ENCODE data around the gene B4GALT3. TPM values are rescaled to one million over a fixed set of nuclear protein-coding genes. Genes with fewer than 3 reads are reported as not detected.

The B4GALT3 gene
- total and polyA plus RNA-seq, 9 of the 15 experiments (the other 6 are each of a cell fraction or from before 2014, with no cell fraction given) = 31.2 to 103 (median 46.1) TPM

DNA sequence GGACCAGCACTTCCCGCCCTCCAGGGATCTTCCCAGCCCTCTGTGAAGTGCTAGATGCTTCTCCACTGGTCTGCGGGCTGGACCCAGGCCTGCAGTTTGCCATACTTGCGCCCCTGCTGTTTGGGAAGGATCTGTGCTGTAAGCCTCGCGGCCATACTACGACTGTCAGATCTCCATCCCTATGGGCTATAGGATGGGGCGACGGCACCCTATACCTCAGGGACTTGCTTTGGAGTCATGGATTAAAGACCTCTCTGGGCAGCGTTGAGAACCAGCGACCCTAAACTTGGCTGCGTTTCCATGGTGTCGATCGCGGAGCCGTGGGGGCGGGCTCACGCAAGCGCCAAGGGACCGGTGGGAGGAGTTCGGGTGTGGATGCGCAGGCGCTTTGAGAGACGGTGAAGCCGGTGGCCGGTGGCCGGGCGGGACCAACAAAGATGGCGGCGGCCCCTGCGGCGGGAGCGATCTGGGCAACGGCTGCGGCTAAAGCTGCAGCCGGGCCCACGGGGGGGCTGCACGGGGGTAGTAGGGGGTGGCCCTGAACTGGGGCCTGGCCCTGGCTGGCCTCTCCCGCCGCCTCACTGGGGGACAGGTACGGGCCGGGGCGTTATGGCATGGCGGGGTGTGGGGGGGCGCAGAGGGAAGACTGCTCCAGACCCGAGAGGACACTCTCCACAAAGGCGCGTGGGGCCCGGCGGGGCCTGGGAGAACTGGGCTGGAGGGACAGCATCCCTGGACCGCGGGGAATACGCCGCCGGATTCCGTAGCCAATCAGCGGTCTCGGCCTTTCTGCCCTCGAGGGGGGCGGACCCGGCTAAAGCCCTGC is 18.0 kb downstream of the B4GALT3 start, which contains the start of gene USP21 (continued):
- TF ChIP-seq HLTF (IDR thresholded peaks at IDR 0.05) (0 out of 2 replicates have a peak, but pooled peaks have one; percentile 15), EGR1 (conservative IDR thresholded peaks at IDR 0.05) (peak; percentile 76), POU5F1 (IDR thresholded peaks at IDR 0.05; ENCODE audit: borderline replicate concordance, low read depth, low read length, partially characterized antibody) (peak; percentile 77), NKRF (IDR thresholded peaks at IDR 0.05; ENCODE audit: borderline replicate concordance) (0 out of 2 replicates have a peak, but pooled peaks have one; percentile 44), E2F6 (IDR thresholded peaks at IDR 0.05; ENCODE audit: borderline replicate concordance in 1 of 2, extremely low read depth in 1 of 2, insufficient read depth in 1 of 2, insufficient read length in 1 of 2, low read depth in 1 of 2, low read length in 1 of 2, poor library complexity in 1 of 2, severe bottlenecking in 1 of 2) (peak in 1 of 2 experiments; percentile 9), TCFL5 (CRISPR knock-in tag; conservative IDR thresholded peaks at IDR 0.05) (no peak), PML (IDR thresholded peaks at IDR 0.05; ENCODE audit: low read length) (peak; percentile 49; the same call in 1 of the 2 replicates), ZNF143 (CRISPR knock-in tag; IDR thresholded peaks at IDR 0.05) (no peak), FOXP4 (CRISPR knock-in tag; IDR thresholded peaks at IDR 0.05; ENCODE audit: borderline replicate concordance) (peak; percentile 51; the same call in 1 of the 2 replicates), FOXO4 (CRISPR knock-in tag; IDR thresholded peaks at IDR 0.05) (no peak), FOXP1 (CRISPR knock-in tag; IDR thresholded peaks at IDR 0.05) (peak; percentile 27; the same call in 1 of the 2 replicates), JUN (IDR thresholded peaks at IDR 0.05; ENCODE audit: borderline replicate concordance, low read depth, low read length) (0 out of 2 replicates have a peak, but pooled peaks have one; percentile 13), JUN (CRISPR knock-in tag; IDR thresholded peaks at IDR 0.05; ENCODE audit: borderline replicate concordance) (no peak), CBFA2T3 (IDR thresholded peaks at IDR 0.05) (no peak), NFYB (IDR thresholded peaks at IDR 0.05; ENCODE audit: extremely low read depth, insufficient read length) (peak; percentile 85), NFRKB (IDR thresholded peaks at IDR 0.05; ENCODE audit: low read depth) (peak; percentile 94), SIN3A (IDR thresholded peaks at IDR 0.05; ENCODE audit: borderline replicate concordance in 2 of 2, control insufficient read depth in 1 of 2, low read depth in 2 of 2, low read length in 2 of 2) (peak in 1 of 2 experiments; percentile 51; a peak in 2 of 4 replicates)
- TF ChIP-seq, protein P1, sequence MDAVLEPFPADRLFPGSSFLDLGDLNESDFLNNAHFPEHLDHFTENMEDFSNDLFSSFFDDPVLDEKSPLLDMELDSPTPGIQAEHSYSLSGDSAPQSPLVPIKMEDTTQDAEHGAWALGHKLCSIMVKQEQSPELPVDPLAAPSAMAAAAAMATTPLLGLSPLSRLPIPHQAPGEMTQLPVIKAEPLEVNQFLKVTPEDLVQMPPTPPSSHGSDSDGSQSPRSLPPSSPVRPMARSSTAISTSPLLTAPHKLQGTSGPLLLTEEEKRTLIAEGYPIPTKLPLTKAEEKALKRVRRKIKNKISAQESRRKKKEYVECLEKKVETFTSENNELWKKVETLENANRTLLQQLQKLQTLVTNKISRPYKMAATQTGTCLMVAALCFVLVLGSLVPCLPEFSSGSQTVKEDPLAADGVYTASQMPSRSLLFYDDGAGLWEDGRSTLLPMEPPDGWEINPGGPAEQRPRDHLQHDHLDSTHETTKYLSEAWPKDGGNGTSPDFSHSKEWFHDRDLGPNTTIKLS (IDR thresholded peaks at IDR 0.05; ENCODE audit: borderline replicate concordance, low read depth) = 0 out of 2 replicates have a peak, but pooled peaks have one; percentile 29

Measured in K562 (cell line).